IMR-90 (cell line): Measurements from ENCODE around the gene ANO1. TPM values are rescaled to one million over a fixed set of nuclear protein-coding genes. Genes with fewer than 3 reads are reported as not detected.

ENCODE experiments used
- ATAC-seq: fragments of 200-7000 bp; cut with Tn5 transposase; 2 replicates; pipeline ENCODE4 v1.9.1; 2020; ENCODE audit warnings: low read depth, mild to moderate bottlenecking, moderate library complexity
- BruUV-seq: library from RNA; stranded (reverse); fragments of 400-500 nt; replicated peaks from 2 replicates; lab custom pipeline; 2021; lab: Mats Ljungman, UMichigan
- CTCF ChIA-PET: fragments of 300-600 bp; formaldehyde crosslinking; extraction: SDS; loops from one replicate; lab custom pipeline; 2021; ENCODE audit warnings: antibody characterized with exemption; lab: Yijun Ruan, JAX
- POLR2A ChIA-PET: fragments of 300-600 bp; sonication (Branson Sonifier 250); formaldehyde crosslinking; loops from one replicate; lab custom pipeline; 2022; ENCODE audit warnings: antibody characterized with exemption; ENCODE audit not compliant: unreplicated experiment; lab: Charles Lee
- DNase-seq: peaks from one replicate; pipeline ENCODE4 v3.0.0; 2013
- H2AFZ ChIP-seq: replicated peaks from 2 replicates; pipeline ENCODE3; 2013; ENCODE audit warnings: low read length, mild to moderate bottlenecking; ENCODE audit not compliant: poor library complexity
- H2AK5ac ChIP-seq: 2 replicates; pipeline ENCODE4 v1.6.1; 2013; ENCODE audit warnings: low read depth, low read length, inconsistent platforms
- H2AK9ac ChIP-seq: replicated peaks from 2 replicates; pipeline ENCODE3; 2013; ENCODE audit warnings: mild to moderate bottlenecking, low read depth, low read length, moderate library complexity; ENCODE audit not compliant: poor library complexity
- H2BK120ac ChIP-seq: 2 replicates; pipeline ENCODE4 v1.6.1; 2013; ENCODE audit warnings: low read depth, low read length, inconsistent platforms
- H2BK15ac ChIP-seq: 3 replicates; pipeline ENCODE4 v1.6.1; 2013; ENCODE audit warnings: low read depth, low read length, inconsistent platforms
- H2BK20ac ChIP-seq: 2 replicates; pipeline ENCODE4 v1.6.1; 2013; ENCODE audit warnings: low read depth, mild to moderate bottlenecking, inconsistent platforms, low read length, moderate library complexity
- H2BK5ac ChIP-seq: 2 replicates; pipeline ENCODE4 v1.6.1; 2013; ENCODE audit warnings: mild to moderate bottlenecking, low read depth, low read length, inconsistent platforms; ENCODE audit not compliant: poor library complexity, severe bottlenecking
- H3K14ac ChIP-seq: replicated peaks from 2 replicates; pipeline ENCODE4 v1.6.1; 2013; ENCODE audit warnings: low read depth, low read length, inconsistent platforms
- H3K18ac ChIP-seq: 2 replicates; pipeline ENCODE4 v1.6.1; 2013; ENCODE audit warnings: low read depth, low read length, control low read depth
- H3K23ac ChIP-seq: 2 replicates; pipeline ENCODE4 v1.6.1; 2013; ENCODE audit warnings: low read depth, low read length, inconsistent platforms
- H3K27ac ChIP-seq: 2 replicates; pipeline ENCODE4 v1.5.1; 2013; ENCODE audit warnings: mild to moderate bottlenecking, control low read depth, low read length; ENCODE audit not compliant: insufficient read depth
- H3K27me3 ChIP-seq: 2 replicates; pipeline ENCODE4 v1.6.1; 2013; ENCODE audit warnings: low read length; ENCODE audit not compliant: control insufficient read depth, insufficient read depth
- H3K36me3 ChIP-seq: 2 replicates; pipeline ENCODE4 v1.6.1; 2013; ENCODE audit warnings: low read length, mixed read lengths; ENCODE audit not compliant: control insufficient read depth, insufficient read depth
- H3K4ac ChIP-seq: 2 replicates; pipeline ENCODE4 v1.6.1; 2013; ENCODE audit warnings: low read depth, low read length, inconsistent platforms
- H3K4me1 ChIP-seq: 2 replicates; pipeline ENCODE4 v1.6.1; 2013; ENCODE audit warnings: low read length, mixed read lengths; ENCODE audit not compliant: control insufficient read depth, insufficient read depth
- H3K4me2 ChIP-seq: 2 replicates; pipeline ENCODE4 v1.6.1; 2013; ENCODE audit warnings: low read depth, mild to moderate bottlenecking, control low read depth, low read length, moderate library complexity
- H3K4me3 ChIP-seq: 2 replicates; pipeline ENCODE4 v1.5.1; 2013; ENCODE audit warnings: low read depth, mild to moderate bottlenecking, control low read depth, low read length, moderate library complexity; ENCODE audit not compliant: insufficient read depth
- H3K56ac ChIP-seq: 2 replicates; pipeline ENCODE4 v1.6.1; 2013; ENCODE audit warnings: low read length, inconsistent platforms; ENCODE audit not compliant: insufficient read depth; ENCODE audit errors: extremely low read depth
- H3K79me1 ChIP-seq, 2 experiments: 2 replicates each; pipeline ENCODE4 v1.6.1; 2013; ENCODE audit warnings: low read length in 2 of 2, inconsistent platforms in 1 of 2, low read depth in 1 of 2
- H3K9ac ChIP-seq: 2 replicates; pipeline ENCODE4 v1.6.1; 2013; ENCODE audit warnings: low read depth, low read length, control low read depth
- H3K9me1 ChIP-seq: 2 replicates; pipeline ENCODE4 v1.6.1; 2013; ENCODE audit warnings: low read length, inconsistent platforms; ENCODE audit not compliant: insufficient read depth
- H3K9me3 ChIP-seq: 2 replicates; pipeline ENCODE4 v1.6.1; 2013; ENCODE audit warnings: low read length; ENCODE audit not compliant: control insufficient read depth, insufficient read depth
- H4K20me1 ChIP-seq: 2 replicates; pipeline ENCODE4 v1.6.1; 2013; ENCODE audit warnings: low read length, inconsistent platforms; ENCODE audit not compliant: insufficient read depth
- H4K5ac ChIP-seq: 2 replicates; pipeline ENCODE4 v1.6.1; 2013; ENCODE audit warnings: mild to moderate bottlenecking, low read depth, low read length, control low read depth
- H4K8ac ChIP-seq, 2 experiments: 2 replicates each; pipeline ENCODE4 v1.6.1; 2013; ENCODE audit warnings: low read depth in 2 of 2, low read length in 2 of 2, control low read depth in 1 of 2, inconsistent platforms in 1 of 2
- H4K91ac ChIP-seq: 2 replicates; pipeline ENCODE4 v1.6.1; 2013; ENCODE audit warnings: low read depth, low read length, inconsistent platforms; ENCODE audit not compliant: insufficient read depth
- BHLHE40 ChIP-seq: fragments of 150-350 bp; IDR thresholded peaks from 2 replicates; pipeline ENCODE4 v1.6.1; 2016; ENCODE audit warnings: mild to moderate bottlenecking, low read depth, low read length
- FOS ChIP-seq: fragments of 150-350 bp; IDR thresholded peaks from 2 replicates; pipeline ENCODE4 v1.6.1; 2016; ENCODE audit warnings: low read depth, low read length
- MAFK ChIP-seq: IDR thresholded peaks from 2 replicates; pipeline ENCODE4 v1.6.1; 2012; ENCODE audit warnings: low read depth, low read length, improper control_type of control experiment
- NFE2L2 ChIP-seq: fragments of 150-350 bp; IDR thresholded peaks from 2 replicates; pipeline ENCODE4 v1.6.1; 2016; ENCODE audit warnings: low read depth, mild to moderate bottlenecking, low read length
- RAD21 ChIP-seq: IDR thresholded peaks from 2 replicates; pipeline ENCODE4 v1.6.1; 2012; ENCODE audit warnings: low read length, improper control_type of control experiment
- WGBS, 2 experiments: methylation state at CpG; one replicate each; pipeline versions ENCODE4 v1.1.5 to v1.1.7; 2013; ENCODE audit warnings: missing lambda C conversion rate in 2 of 2; ENCODE audit not compliant: insufficient read length in 1 of 2; ENCODE audit errors: extremely low coverage in 2 of 2; 5-methylcytosine and 5-hydroxymethylcytosine counted together
- dilution Hi-C: fragments of 300-500 bp; cut with HindIII; formaldehyde crosslinking; loops from one replicate; pipeline ENCODE4 v1.14.3; 2018; ENCODE audit warnings: low sequenced_read_pairs; ENCODE audit not compliant: unreplicated experiment
- in situ Hi-C: fragments of 300-500 bp; cut with MboI; formaldehyde crosslinking; loops from 3 replicates; pipeline ENCODE4 v1.14.3; 2019; ENCODE audit warnings: low sequenced_read_pairs, inconsistent platforms, mixed read lengths
- intact Hi-C: fragments of 100-400 bp; cut with micrococcal nuclease; formaldehyde crosslinking; loops from 2 replicates; pipeline ENCODE4 v1.10.0; 2022
- polyA plus RNA-seq, 3 experiments: library from polyadenylated mRNA; depleted of rRNA; stranded (reverse); fragments of >200 nt; gene quantifications; 2 replicates each; pipeline ENCODE4 v1.2.3, GENCODE V29; 2012; ENCODE audit warnings: low replicate concordance in 1 of 3
- total RNA-seq: library from RNA; depleted of rRNA; stranded (reverse); fragments of >200 nt; gene quantifications from 2 replicates; pipeline ENCODE4 v1.2.3, GENCODE V29; 2012
- TF ChIP-seq, protein P1 (sequence below): conservative IDR thresholded peaks from 2 replicates; pipeline ENCODE4 v1.5.1; 2012; ENCODE audit warnings: mild to moderate bottlenecking, low read depth, low read length, improper control_type of control experiment

Gene ANO1
- total and polyA plus RNA-seq, 2 of the 4 experiments (the other 2 are of a cell fraction): 4.1 to 10.7 TPM

DNA sequence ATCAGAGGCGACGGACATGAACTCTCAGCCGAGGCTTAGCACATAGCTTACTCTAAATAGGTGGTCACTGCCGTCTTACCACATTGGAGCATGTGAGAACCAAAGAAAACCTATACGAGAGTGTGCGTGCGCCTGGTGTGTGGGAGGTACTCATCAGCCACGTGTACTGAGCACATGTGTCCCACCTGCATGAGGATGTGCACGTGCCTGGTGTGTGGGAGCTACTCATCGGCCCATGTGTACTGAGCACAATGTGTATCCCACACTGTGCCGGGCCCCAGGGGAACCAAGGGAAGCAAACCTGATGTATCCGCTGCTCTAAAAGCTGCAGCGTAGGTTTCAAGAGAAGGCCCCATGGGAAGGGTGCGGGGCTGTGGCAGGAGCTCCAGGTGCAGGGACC is 56.4 kb downstream of the ANO1 start:
- Histone ChIP-seq H2BK15ac (no peak overlapping the region), H3K56ac (no peak overlapping the region), H3K27ac (no peak overlapping the region), H2AK9ac (peak overlapping the region; percentile 26), H3K27me3 (no peaks in the 10 kb centered on the region), H3K4me2 (no peak overlapping the region), H3K36me3 (peaks cover 11% of the 10 kb centered on the region; the same call in 1 of the 2 replicates), H3K23ac (no peak overlapping the region), H2BK5ac (no peak overlapping the region), H4K20me1 (no peaks in the 10 kb centered on the region), H3K4ac (no peak overlapping the region), H3K79me1 (no peaks in the 10 kb centered on the region), H4K8ac (no peak overlapping the region), H2AK5ac (no peak overlapping the region), H3K4me1 (peaks cover 2% of the 10 kb centered on the region; the same call in 1 of the 2 replicates), H3K18ac (no peak overlapping the region), H4K91ac (no peak overlapping the region), H2BK120ac (no peak overlapping the region), H4K5ac (no peak overlapping the region), H3K4me3 (no peak overlapping the region), H3K14ac (no peak overlapping the region), H3K9me1 (no peaks in the 10 kb centered on the region), H3K9ac (no peak overlapping the region), H2AFZ (no peak overlapping the region), H3K9me3 (no peaks in the 10 kb centered on the region), H2BK20ac (no peak overlapping the region)
- ATAC-seq (no peak), DNase-seq (no peak)
- dilution Hi-C loops (no loop called here), in situ Hi-C loops (no loop called here), intact Hi-C loops (no loop called here)
- CTCF ChIA-PET: no interaction called here
- POLR2A ChIA-PET: no interaction called here
- WGBS, 2 experiments: 95% methylated on average over 10 of the region's 14 CpGs; no CpG with 5 or more reads in 1 of the 2 experiments
- no peak for TF ChIP-seq MAFK
- no peak for TF ChIP-seq RAD21
- TF ChIP-seq NFE2L2: no peak
- no peak for TF ChIP-seq BHLHE40
- TF ChIP-seq, protein P1, sequence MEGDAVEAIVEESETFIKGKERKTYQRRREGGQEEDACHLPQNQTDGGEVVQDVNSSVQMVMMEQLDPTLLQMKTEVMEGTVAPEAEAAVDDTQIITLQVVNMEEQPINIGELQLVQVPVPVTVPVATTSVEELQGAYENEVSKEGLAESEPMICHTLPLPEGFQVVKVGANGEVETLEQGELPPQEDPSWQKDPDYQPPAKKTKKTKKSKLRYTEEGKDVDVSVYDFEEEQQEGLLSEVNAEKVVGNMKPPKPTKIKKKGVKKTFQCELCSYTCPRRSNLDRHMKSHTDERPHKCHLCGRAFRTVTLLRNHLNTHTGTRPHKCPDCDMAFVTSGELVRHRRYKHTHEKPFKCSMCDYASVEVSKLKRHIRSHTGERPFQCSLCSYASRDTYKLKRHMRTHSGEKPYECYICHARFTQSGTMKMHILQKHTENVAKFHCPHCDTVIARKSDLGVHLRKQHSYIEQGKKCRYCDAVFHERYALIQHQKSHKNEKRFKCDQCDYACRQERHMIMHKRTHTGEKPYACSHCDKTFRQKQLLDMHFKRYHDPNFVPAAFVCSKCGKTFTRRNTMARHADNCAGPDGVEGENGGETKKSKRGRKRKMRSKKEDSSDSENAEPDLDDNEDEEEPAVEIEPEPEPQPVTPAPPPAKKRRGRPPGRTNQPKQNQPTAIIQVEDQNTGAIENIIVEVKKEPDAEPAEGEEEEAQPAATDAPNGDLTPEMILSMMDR: no peak
- no peak for TF ChIP-seq FOS
- no TSS peak for BruUV-seq
